ENCODE data around the gene MPDU1.
A peak's percentile ranks its signal among the peaks of the same experiment; 100 is the strongest.
"Not testable (repeated sequence)": the region's sequence is repeated elsewhere in the genome, so short reads cannot be mapped to it uniquely, and the experiment has no call there.

The MPDU1 gene

DNA sequence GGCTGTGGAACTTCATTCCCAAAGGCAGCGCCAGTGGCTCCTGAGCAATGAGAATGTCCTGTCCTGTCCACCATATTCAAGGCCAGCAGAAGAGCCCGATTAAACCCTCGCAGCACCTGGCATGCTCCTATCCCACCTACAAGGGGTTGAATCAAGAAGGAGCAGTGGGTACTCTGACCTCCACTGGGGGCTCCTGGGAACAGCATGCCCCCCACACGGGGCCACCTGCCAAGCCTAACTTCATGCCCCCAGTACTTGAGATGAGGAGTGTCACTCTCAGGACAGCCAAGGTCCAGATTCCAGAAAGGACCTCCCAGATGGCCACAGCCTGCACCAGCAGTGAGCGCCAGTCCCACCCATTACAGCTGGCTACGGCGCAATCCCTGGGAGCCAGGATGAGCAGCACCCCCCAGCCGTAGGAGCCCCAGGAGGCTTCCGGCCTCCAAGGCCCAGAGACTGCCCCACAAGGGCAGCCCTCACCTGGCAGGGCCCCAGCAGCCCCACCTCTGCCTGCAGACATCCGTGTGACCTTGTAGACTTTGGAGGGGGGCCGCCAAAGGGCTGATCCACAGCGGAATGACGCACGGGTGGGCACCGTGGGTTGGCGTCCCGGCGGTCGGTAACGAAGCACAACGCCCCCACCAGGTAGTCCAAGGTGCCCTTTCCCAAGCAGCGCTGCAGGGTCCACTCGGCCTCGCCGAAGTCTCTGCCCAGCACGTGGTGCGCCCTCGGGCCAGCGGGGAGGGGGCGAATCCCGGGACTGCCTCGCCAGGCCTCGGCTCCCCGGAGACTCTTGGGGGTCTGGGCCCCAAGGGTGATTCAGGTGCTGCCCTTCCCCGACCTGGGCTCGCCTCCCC lies 1.0 kb upstream of the MPDU1 start:
- no peak for DNase-seq

GRCh38 chr17:7586673-7587419 lies 3.2 kb downstream of the MPDU1 start:
- DNase-seq, result no peak

DNA sequence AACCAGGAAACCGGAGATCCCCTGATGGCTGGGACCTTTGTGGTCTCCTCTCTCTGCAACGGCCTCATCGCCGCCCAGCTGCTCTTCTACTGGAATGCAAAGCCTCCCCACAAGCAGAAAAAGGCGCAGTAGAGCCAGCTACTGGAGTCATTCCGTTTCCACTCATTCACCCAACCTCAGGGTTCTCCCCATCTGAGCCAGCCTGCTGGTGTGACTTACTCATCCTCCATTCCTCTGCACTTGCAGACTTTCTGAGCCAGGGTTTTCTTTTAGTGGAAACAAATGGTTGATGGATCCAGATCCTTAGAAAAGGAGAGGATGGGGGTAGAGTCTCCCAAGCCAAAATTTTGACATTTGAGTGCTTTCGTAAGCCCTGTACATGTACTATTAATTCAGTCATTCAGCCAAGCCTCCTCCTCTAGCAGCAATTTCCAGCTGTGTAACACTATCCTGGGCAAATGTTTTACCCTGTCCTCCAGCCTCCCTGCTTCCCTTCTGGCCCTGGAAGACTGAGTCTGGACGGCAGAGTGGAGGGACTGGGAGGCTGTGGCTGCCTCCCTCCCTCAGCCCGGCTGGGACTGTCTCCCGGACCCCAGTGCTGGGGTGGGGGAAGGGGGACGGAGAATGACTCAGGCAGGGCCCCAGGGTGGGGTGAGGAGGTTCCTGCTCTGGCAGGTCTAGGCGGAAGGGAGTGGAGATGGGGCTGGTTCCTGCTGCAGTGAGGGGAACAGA lies 3.9 kb downstream of the MPDU1 start:
- DNase-seq, result no peak

- DNase-seq, result no peak
These were observed 5.0 kb downstream of the MPDU1 start for GRCh38 chr17:7588553-7589203.

DNA sequence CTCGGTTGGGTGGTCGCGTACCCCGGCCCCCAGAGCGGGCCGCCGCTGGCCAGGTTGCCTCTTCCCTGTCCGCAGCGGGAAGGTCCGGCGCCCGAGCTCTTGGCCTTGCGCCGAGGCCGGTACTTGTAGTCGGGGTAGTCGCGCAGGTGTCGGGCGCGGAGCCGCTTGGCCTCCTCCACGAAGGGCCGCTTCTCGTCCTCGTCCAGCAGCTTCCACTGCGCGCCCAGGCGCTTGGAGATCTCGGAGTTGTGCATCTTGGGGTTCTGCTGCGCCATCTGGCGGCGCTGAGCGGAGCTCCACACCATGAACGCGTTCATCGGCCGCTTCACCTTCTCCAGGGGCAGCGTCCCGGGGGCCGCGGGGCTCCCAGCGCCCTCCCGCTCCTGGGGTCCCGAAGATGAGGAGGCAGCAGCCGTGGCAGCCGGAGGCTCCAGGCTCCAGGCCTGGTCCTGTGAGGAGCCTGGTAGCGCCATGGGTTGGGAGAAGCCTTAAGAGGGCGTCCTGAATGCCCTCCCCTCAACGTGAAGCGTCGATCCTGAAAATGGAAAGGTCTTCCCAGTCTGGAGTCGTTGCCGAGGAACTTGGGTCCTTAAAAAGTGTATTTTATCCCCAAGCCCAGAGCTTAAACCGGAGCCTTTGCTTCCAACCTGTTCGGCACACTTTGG lies 5.7 kb downstream of the MPDU1 start:
- peak; percentile 84 for DNase-seq

DNA sequence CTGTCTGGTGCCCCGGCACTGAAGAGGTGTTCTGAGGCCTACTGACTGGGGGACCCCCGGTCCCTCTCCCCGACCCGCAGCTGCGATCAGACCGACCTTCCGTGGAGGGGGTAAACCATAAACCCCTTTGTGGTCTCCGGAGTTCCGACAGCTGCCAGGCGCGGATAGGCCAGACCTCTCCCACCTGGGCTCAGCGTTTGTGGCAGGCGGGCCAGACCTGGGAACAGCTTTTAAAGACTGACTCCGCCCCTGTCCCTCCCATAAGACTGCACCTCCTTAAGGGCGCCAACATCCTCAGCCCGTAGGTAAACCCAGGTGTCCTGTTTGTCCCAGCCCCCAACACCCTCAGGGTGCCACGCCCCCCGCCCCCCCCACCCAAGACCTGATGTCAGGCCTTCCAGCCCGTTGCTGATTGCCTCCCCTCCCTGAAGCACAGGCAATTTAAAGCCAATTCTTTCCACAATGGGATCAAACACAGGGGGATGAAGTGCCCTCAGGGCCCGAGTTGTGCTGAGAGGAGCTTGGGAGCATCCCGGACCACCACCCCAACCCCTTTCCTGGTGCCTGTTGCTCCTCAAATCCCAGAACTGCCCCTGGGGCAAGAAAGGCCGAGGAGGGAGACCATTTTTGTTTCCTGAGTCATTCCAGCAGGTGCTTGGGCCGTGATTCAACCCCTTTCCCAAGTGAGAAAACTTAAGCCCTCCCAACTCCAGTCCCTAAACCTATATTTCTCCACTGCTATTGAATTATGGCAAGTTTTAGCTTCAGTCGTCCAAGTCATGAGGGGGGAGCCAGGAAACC lies 6.4 kb downstream of the MPDU1 start, which contains the start of gene SOX15:
Gene SOX15, minus strand, starts transcription at position 204 of the 801 bp plus-strand sequence. CDS start 418 bp downstream, outside the sequence.
- no peak for DNase-seq

GRCh38 chr17:7590743-7591142 lies 7.1 kb downstream of the MPDU1 start:
- no peak for DNase-seq

GRCh38 chr17:7591596-7591995 lies 7.9 kb downstream of the MPDU1 start:
- DNase-seq, result no peak

- DNase-seq, result no peak
These were observed 8.9 kb downstream of the MPDU1 start for GRCh38 chr17:7592422-7593021.

DNA sequence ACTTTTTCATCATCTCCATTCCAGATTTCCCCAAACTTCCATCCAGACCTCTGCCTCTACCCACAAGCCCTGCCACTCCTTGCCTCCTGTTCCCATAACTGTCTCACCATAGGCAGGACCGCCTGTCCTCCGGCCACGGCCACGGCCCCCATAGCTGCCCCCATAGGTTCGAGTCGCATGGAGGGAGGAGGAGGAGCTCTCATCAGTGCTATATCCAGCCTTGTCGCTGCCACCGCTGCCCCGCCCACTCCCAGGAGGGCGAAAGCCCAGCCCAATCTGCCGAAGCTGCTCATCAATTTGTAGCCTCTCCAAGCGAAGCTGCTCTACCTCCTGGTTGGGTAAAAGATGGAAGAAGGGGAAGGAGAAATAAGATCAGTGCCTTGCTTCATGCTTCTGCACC lies 9.6 kb downstream of the MPDU1 start:
- no peak for DNase-seq

GRCh38 chr17:7597561-7597960 lies 13.9 kb downstream of the MPDU1 start:
- not testable (repeated sequence) for DNase-seq

DNA sequence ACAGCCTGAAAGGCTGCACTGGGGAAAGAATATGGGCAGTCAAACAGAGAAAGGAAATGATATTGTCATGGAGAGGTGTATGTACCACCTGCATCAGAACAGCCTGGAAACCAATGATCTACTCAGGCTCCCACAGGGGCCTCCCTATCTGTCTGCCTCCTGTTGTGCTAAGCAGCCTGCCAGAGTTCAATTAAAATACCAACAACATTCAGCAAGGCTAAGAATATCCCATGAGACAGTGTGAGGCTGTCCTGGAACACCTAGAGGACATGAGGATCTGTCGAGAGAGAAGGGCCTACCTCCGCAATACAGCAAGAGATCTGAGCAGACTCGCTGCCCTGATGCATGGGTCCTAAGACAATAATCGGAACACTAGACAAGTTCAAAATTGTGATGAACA lies 22.6 kb downstream of the MPDU1 start:
- DNase-seq, result no peak

- no peak for DNase-seq
These were observed 27.0 kb downstream of the MPDU1 start for GRCh38 chr17:7610641-7611040.

DNA sequence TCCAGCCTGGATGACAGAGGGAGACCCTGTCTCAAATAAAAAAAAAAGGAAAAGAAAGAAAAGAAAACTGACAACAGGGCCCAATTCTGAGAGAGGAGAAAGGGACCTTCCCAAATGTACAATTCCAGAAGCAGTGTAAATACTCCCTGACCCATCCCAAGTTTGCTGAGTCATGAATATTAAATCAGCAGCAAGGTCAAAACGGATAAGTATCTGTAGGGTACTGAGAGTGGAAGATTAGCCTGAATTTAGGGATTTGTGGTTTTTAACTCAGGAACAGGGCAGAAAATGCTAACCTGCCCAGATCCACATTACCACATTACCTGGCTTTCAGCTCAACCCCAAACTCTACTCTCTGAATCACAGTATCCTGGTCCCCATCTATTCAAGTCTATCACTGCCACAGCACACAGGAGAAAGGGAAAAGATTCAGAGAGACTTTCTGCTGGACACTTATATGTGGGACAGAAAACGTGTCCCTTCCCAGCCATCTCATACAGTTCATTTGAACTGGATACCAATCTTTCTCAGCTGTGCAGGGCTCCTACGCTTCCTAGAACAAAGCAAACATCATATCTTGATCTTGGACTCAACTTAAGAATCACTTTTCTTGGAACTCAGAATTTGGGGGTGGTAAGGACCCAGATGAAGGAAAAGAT lies 28.1 kb downstream of the MPDU1 start:
- no peak for DNase-seq

DNA sequence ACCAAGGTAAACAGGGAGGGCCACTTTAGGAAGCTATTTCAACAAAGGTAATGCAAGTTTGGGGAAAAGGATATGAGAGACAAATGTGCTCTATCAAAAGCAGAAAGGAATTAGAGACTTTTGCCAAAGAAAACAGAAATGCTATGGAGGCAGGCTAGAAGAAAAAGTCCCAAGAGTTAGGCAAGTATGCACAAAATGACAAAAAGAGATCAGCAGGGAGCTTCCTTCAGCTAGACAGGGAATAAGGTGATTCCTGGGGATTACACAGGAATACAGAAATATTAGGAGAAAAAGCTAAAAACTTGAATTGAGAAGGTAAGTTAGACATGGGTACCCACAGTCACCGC lies 28.6 kb downstream of the MPDU1 start:
- DNase-seq, result no peak

- DNase-seq, result no peak
These were observed 30.2 kb downstream of the MPDU1 start for GRCh38 chr17:7613769-7614424.

GRCh38 chr17:7614425-7615264 lies 31.0 kb downstream of the MPDU1 start, which contains the start of gene FXR2:
Gene FXR2 (minus strand): TSS chr17:7614897. CDS start chr17:7614532, 365 bp downstream.
- DNase-seq, result peak; percentile 98

DNA sequence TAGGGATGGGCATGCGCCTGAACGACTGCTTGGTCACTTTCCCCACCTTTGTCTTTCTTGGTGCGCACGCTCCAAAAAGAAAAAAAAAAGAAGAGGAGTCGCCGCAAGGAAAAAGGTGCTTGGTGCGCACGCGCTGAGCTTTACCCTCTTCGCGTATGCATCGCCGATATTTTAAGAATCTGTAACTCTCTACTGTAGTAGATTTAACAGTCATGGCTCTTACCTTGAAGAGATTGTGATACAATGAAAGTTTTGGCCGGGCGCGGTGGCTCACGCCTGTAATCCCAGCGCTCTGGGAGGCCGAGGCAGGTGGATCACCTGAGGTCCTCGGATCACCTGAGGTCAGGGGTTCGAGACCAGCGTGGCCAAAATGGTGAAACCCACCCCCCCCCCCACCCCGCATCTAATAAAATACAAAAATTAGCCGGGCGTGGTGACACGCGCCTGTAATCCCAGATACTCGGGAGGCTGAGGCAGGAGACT lies 31.7 kb downstream of the MPDU1 start:
- no peak for DNase-seq

- DNase-seq, result no peak
These were observed 35.0 kb downstream of the MPDU1 start for GRCh38 chr17:7618608-7619007.

Measured in activated CD8-positive, alpha-beta memory T cell treated with anti-CD3 and anti-CD28 coated beads, Interleukin-2, amount 50 U/mL, for 48 hours (primary cell).